WTC11 (cell line): ENCODE results near the gene MRAP.
"Not testable (repeated sequence)": the region's sequence is repeated elsewhere in the genome, so short reads cannot be mapped to it uniquely, and the experiment has no call there.

Source experiments
- TF ChIP-seq, protein P1 (sequence below): sonication (generic); formaldehyde crosslinking; conservative IDR thresholded peaks from 2 replicates; pipeline ENCODE4 v1.8.1; 2023; ENCODE audit warnings: mild to moderate bottlenecking, low read depth, missing genetic modification reagents, moderate library complexity
- TF ChIP-seq, protein P2 (sequence below): fragments of 200-600 bp; IDR thresholded peaks from 2 replicates; pipeline ENCODE4 v1.8.0; 2022; ENCODE audit warnings: antibody characterized with exemption
- TF ChIP-seq, protein P3 (sequence below): sonication (generic); formaldehyde crosslinking; IDR thresholded peaks from 2 replicates; pipeline ENCODE4 v1.8.1; 2022; ENCODE audit warnings: mild to moderate bottlenecking, missing genetic modification reagents, moderate library complexity, borderline replicate concordance
- TF ChIP-seq, protein P4 (sequence below): sonication (generic); formaldehyde crosslinking; IDR thresholded peaks from 2 replicates; pipeline ENCODE4 v1.8.1; 2022; ENCODE audit warnings: low read depth, missing genetic modification reagents, borderline replicate concordance
- TF ChIP-seq, protein P5 (sequence below): sonication (generic); formaldehyde crosslinking; IDR thresholded peaks from 2 replicates; pipeline ENCODE4 v1.8.1; 2022; ENCODE audit warnings: missing genetic modification reagents, borderline replicate concordance

DNA sequence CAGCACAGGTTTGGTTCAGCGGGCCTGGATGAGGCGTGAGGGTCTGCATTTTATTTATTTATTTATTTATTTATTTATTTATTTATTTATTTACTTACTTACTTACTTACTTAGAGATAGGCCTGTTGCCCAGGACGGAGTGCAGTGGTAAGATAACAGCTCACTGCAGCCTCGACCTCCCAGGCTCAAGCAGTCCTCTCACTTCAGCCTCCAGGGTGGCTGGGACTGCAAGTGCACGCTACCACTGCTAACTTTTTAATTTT, 39.9 kb upstream of the MRAP start:
- TF ChIP-seq, protein P1, sequence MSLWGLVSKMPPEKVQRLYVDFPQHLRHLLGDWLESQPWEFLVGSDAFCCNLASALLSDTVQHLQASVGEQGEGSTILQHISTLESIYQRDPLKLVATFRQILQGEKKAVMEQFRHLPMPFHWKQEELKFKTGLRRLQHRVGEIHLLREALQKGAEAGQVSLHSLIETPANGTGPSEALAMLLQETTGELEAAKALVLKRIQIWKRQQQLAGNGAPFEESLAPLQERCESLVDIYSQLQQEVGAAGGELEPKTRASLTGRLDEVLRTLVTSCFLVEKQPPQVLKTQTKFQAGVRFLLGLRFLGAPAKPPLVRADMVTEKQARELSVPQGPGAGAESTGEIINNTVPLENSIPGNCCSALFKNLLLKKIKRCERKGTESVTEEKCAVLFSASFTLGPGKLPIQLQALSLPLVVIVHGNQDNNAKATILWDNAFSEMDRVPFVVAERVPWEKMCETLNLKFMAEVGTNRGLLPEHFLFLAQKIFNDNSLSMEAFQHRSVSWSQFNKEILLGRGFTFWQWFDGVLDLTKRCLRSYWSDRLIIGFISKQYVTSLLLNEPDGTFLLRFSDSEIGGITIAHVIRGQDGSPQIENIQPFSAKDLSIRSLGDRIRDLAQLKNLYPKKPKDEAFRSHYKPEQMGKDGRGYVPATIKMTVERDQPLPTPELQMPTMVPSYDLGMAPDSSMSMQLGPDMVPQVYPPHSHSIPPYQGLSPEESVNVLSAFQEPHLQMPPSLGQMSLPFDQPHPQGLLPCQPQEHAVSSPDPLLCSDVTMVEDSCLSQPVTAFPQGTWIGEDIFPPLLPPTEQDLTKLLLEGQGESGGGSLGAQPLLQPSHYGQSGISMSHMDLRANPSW (CRISPR knock-in tag), result not testable (repeated sequence)
- TF ChIP-seq, protein P2, sequence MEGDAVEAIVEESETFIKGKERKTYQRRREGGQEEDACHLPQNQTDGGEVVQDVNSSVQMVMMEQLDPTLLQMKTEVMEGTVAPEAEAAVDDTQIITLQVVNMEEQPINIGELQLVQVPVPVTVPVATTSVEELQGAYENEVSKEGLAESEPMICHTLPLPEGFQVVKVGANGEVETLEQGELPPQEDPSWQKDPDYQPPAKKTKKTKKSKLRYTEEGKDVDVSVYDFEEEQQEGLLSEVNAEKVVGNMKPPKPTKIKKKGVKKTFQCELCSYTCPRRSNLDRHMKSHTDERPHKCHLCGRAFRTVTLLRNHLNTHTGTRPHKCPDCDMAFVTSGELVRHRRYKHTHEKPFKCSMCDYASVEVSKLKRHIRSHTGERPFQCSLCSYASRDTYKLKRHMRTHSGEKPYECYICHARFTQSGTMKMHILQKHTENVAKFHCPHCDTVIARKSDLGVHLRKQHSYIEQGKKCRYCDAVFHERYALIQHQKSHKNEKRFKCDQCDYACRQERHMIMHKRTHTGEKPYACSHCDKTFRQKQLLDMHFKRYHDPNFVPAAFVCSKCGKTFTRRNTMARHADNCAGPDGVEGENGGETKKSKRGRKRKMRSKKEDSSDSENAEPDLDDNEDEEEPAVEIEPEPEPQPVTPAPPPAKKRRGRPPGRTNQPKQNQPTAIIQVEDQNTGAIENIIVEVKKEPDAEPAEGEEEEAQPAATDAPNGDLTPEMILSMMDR, result not testable (repeated sequence)
- TF ChIP-seq, protein P3, sequence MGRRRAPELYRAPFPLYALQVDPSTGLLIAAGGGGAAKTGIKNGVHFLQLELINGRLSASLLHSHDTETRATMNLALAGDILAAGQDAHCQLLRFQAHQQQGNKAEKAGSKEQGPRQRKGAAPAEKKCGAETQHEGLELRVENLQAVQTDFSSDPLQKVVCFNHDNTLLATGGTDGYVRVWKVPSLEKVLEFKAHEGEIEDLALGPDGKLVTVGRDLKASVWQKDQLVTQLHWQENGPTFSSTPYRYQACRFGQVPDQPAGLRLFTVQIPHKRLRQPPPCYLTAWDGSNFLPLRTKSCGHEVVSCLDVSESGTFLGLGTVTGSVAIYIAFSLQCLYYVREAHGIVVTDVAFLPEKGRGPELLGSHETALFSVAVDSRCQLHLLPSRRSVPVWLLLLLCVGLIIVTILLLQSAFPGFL (CRISPR knock-in tag), result not testable (repeated sequence)
- TF ChIP-seq, protein P4, sequence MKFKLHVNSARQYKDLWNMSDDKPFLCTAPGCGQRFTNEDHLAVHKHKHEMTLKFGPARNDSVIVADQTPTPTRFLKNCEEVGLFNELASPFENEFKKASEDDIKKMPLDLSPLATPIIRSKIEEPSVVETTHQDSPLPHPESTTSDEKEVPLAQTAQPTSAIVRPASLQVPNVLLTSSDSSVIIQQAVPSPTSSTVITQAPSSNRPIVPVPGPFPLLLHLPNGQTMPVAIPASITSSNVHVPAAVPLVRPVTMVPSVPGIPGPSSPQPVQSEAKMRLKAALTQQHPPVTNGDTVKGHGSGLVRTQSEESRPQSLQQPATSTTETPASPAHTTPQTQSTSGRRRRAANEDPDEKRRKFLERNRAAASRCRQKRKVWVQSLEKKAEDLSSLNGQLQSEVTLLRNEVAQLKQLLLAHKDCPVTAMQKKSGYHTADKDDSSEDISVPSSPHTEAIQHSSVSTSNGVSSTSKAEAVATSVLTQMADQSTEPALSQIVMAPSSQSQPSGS (CRISPR knock-in tag), result not testable (repeated sequence)
- TF ChIP-seq, protein P5, sequence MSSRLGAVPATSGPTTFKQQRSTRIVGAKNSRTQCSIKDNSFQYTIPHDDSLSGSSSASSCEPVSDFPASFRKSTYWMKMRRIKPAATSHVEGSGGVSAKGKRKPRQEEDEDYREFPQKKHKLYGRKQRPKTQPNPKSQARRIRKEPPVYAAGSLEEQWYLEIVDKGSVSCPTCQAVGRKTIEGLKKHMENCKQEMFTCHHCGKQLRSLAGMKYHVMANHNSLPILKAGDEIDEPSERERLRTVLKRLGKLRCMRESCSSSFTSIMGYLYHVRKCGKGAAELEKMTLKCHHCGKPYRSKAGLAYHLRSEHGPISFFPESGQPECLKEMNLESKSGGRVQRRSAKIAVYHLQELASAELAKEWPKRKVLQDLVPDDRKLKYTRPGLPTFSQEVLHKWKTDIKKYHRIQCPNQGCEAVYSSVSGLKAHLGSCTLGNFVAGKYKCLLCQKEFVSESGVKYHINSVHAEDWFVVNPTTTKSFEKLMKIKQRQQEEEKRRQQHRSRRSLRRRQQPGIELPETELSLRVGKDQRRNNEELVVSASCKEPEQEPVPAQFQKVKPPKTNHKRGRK (CRISPR knock-in tag), result not testable (repeated sequence)
